Measurements from ENCODE around the gene PHF11. TPM values are rescaled to one million over a fixed set of nuclear protein-coding genes. Genes with fewer than 3 reads are reported as not detected.

Gene PHF11
- 10 to 100 TPM; 24.0 to 40.5 (median 27.3) TPM for polyA plus RNA-seq

- WGBS, 3 donors: 2 to 5% (median 4%) methylated on average over 59 to 71 of the region's 71 CpGs
- H3K27ac ChIP-seq (ENCODE audit: low read depth, low read length): peak within 1 kb of the TSS; percentile 51
Observed at GRCh38 chr13:49495783-49496762, at the start of gene PHF11. PHF11 (plus strand) TSS chr13:49495953; CDS start chr13:49496002, 49 bp downstream.

GRCh38 chr13:49446473-49446872, 49.3 kb upstream of the PHF11 start:
- H3K27ac ChIP-seq (ENCODE audit: low read depth, low read length): no peak overlapping the region

- H3K27ac ChIP-seq (ENCODE audit: low read depth, low read length): no peak overlapping the region
- WGBS, 3 donors: 86 to 96% (median 95%) methylated on average over 2 of the region's 2 CpGs
Observed at GRCh38 chr13:49448753-49449152, 47.0 kb upstream of the PHF11 start.

GRCh38 chr13:49450105-49450819, 45.5 kb upstream of the PHF11 start:
- 73 to 85% (median 75%) methylated on average over 3 of the region's 3 CpGs for WGBS, 3 donors
- no peak overlapping the region for H3K27ac ChIP-seq (ENCODE audit: low read depth, low read length)

- 81 to 97% (median 96%) methylated on average over 8 of the region's 8 CpGs for WGBS, 3 donors
- H3K27ac ChIP-seq (ENCODE audit: low read depth, low read length): no peak overlapping the region
Observed at GRCh38 chr13:49452725-49453457, 42.9 kb upstream of the PHF11 start.

- no peak overlapping the region for H3K27ac ChIP-seq (ENCODE audit: low read depth, low read length)
- 96 to 100% (median 98%) methylated on average over 7 of the region's 7 CpGs for WGBS, 3 donors
Observed at GRCh38 chr13:49453465-49453864, 42.3 kb upstream of the PHF11 start.

- 60 to 83% (median 69%) methylated on average over 4 of the region's 4 CpGs for WGBS, 3 donors
- no peak overlapping the region for H3K27ac ChIP-seq (ENCODE audit: low read depth, low read length)
Observed at GRCh38 chr13:49454388-49455006, 41.3 kb upstream of the PHF11 start.

GRCh38 chr13:49455007-49455398, 40.8 kb upstream of the PHF11 start:
- no peak overlapping the region for H3K27ac ChIP-seq (ENCODE audit: low read depth, low read length)

DNA sequence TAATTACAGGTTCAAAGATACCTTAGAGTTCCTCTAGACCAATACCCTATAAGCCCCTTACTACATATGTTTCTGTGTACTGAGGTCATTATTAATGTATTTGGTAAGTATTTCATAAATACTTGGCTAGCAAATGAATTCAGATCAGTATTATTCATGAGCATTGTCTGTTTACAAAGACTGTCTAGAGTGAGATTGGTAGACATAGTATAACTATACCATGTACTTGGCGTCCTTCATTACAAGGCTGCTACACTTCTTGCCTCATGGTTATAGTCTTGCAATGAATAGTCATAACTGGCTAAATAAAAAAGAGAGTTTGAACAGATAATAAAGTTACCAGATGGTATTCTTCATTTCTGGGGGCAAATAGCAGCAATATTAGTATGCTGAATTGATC, 39.6 kb upstream of the PHF11 start:
- 93 to 97% (median 97%) methylated on average over 1 of the region's 1 CpG for WGBS, 3 donors
- no peak overlapping the region for H3K27ac ChIP-seq (ENCODE audit: low read depth, low read length)

- no peak overlapping the region for H3K27ac ChIP-seq (ENCODE audit: low read depth, low read length)
- WGBS, 3 donors: 71 to 88% (median 82%) methylated on average over 7 of the region's 7 CpGs
Observed at GRCh38 chr13:49457221-49457620, 38.5 kb upstream of the PHF11 start.

DNA sequence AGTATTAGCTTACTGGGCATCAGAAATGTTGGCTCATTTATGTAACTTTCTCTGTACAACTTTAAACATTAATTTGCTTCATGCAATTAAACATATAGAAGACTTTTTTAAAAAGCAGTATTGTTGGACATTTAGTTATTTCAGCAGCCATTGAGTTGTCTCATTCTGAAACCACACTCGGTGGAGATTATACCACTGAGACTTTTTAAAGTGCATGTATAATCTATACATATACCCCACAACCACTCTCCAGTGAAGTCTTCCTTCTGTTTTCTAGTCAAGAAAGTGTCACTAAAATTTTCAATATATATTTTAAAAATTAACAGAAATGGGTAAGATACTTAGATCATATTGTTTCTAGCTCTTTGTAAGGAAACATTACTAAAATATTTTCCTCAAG, 36.2 kb upstream of the PHF11 start:
- 88 to 96% (median 93%) methylated on average over 1 of the region's 1 CpG for WGBS, 3 donors
- H3K27ac ChIP-seq (ENCODE audit: low read depth, low read length): no peak overlapping the region

DNA sequence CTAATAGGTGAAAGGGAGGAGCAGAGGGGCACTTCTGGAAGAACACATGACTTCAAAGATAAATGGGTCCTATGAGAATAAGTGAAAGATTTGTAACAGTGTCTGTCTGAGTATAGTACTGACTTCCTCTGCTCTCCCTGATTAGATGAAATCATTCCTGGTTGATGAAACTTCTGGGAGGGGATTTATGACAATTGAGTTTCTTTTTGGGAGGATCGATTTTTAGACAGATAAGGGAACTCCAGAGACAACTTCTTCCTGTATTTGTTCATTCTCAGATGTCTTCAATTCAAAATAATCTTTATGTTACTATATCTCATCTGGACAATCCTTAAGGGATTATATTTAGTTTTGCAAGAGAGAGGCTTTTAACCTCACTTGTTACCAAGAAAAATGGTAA, 31.7 kb upstream of the PHF11 start:
- 66 to 97% (median 82%) methylated on average over 1 of the region's 1 CpG for WGBS, 3 donors
- H3K27ac ChIP-seq (ENCODE audit: low read depth, low read length): no peak overlapping the region

- no peak overlapping the region for H3K27ac ChIP-seq (ENCODE audit: low read depth, low read length)
- 53 to 94% (median 81%) methylated on average over 4 of the region's 4 CpGs for WGBS, 3 donors
Observed at GRCh38 chr13:49464621-49465325, 31.0 kb upstream of the PHF11 start.

- H3K27ac ChIP-seq (ENCODE audit: low read depth, low read length): no peak overlapping the region
- 39 to 95% (median 82%) methylated on average over 5 of the region's 5 CpGs for WGBS, 3 donors
Observed at GRCh38 chr13:49466292-49466838, 29.4 kb upstream of the PHF11 start.

GRCh38 chr13:49472186-49472585, 23.6 kb upstream of the PHF11 start:
- WGBS, 3 donors: 33 to 70% (median 54%) methylated on average over 1 of the region's 1 CpG
- no peak overlapping the region for H3K27ac ChIP-seq (ENCODE audit: low read depth, low read length)

DNA sequence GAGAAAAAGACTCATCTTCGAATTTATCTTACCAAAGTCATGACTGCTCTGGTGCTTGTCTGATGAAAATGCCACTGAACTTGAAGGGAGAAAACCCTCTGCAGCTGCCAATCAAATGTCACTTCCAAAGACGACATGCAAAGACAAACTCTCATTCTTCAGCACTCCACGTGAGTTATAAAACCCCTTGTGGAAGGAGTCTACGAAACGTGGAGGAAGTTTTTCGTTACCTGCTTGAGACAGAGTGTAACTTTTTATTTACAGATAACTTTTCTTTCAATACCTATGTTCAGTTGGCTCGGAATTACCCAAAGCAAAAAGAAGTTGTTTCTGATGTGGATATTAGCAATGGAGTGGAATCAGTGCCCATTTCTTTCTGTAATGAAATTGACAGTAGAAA, 19.2 kb upstream of the PHF11 start:
- WGBS, 3 donors: 94% methylated on average over 7 of the region's 7 CpGs
- H3K27ac ChIP-seq (ENCODE audit: low read depth, low read length): no peak overlapping the region

- no peak overlapping the region for H3K27ac ChIP-seq (ENCODE audit: low read depth, low read length)
- 78 to 80% (median 78%) methylated on average over 5 of the region's 5 CpGs for WGBS, 3 donors
Observed at GRCh38 chr13:49481788-49482187, 14.0 kb upstream of the PHF11 start.

GRCh38 chr13:49488563-49488962, 7.2 kb upstream of the PHF11 start:
- H3K27ac ChIP-seq (ENCODE audit: low read depth, low read length): no peak overlapping the region
- 92 to 96% (median 94%) methylated on average over 2 of the region's 2 CpGs for WGBS, 3 donors
